ENCODE results near the gene CD79B. TPM values are rescaled to one million over a fixed set of nuclear protein-coding genes. Genes with fewer than 3 reads are reported as not detected.

Gene CD79B
- total and polyA plus RNA-seq, 9 of the 15 experiments (the other 6 are each of a cell fraction or from before 2014, with no cell fraction given): 0.15 to 0.62 (median 0.44) TPM; not detected in 2

- Histone ChIP-seq H3K4me3 (peak overlapping the region; percentile 23), H3K9me1 (ENCODE audit: control insufficient read depth, insufficient read depth, low read length) (peaks cover 2% of the 10 kb centered on the region), H3K79me2 (ENCODE audit: control insufficient read depth, insufficient read depth, low read length) (no peaks in the 10 kb centered on the region), H2AFZ (ENCODE audit: low read depth, low read length) (peak overlapping the region; percentile 86), H3K9me3 (replicated peaks; ENCODE audit: control insufficient read depth, insufficient read depth, low read depth, low read length) (no peaks in the 10 kb centered on the region), H3K27me3 (ENCODE audit: control insufficient read depth in 2 of 2, insufficient read depth in 2 of 2, low read length in 2 of 2) (peaks cover 0 to 7% of the 10 kb centered on the region in 2 experiments; a peak in 1 of 5 replicates), H3K4me1 (replicated peaks in 1 of 2; ENCODE audit: control insufficient read depth in 2 of 2, insufficient read depth in 2 of 2, low read length in 2 of 2) (peaks cover 15 to 26% of the 10 kb centered on the region in 2 experiments), H3K36me3 (ENCODE audit: control insufficient read depth, insufficient read depth, low read length) (no peaks in the 10 kb centered on the region), H3K27ac (ENCODE audit: extremely low read depth, low read depth, low read length) (peak overlapping the region; percentile 43; the same call in 2 of the 3 replicates), H3K4me2 (ENCODE audit: insufficient read depth, low read length) (peak overlapping the region; percentile 89), H3K9ac (ENCODE audit: insufficient read depth in 1 of 2, low read depth in 2 of 2, low read length in 2 of 2) (peak overlapping the region; percentile 55 to 68), H4K20me1 (replicated peaks; ENCODE audit: control insufficient read depth, insufficient read depth, low read length) (no peaks in the 10 kb centered on the region)
- WGBS (ENCODE audit: insufficient coverage, low coverage, missing lambda C conversion rate): 5% methylated on average over 24 of the region's 37 CpGs
- peak; percentile 95 to 98 (median 98) for DNase-seq (ENCODE audit: extremely low read depth in 1 of 4, low spot score in 3 of 4)
- no TSS peak for BruUV-seq (replicated peaks)
- in situ Hi-C loops (cut with MboI): no loop called here
- POLR2A ChIA-PET: interaction anchor here (0.8 to 1.2 kb wide), 4 partner anchors 10 to 36 kb away, joined by 3 to 4 read pairs (median 4); no protein-coding TSS in a partner anchor
- FAIRE-seq: peak; percentile 99
- peak; percentile 98 for ATAC-seq
- intact Hi-C loops (cut with micrococcal nuclease): no loop called here
- CTCF ChIA-PET (ENCODE audit: low intra/inter-chr PET ratio): interaction anchor here (0.7 kb wide), 1 partner anchor 27 kb away, joined by 3 read pairs; no protein-coding TSS in a partner anchor
- TF ChIP-seq MYNN (IDR thresholded peaks at IDR 0.05) (no peak), MYNN (CRISPR knock-in tag; IDR thresholded peaks at IDR 0.05) (no peak), GATA2 (CRISPR knock-in tag; IDR thresholded peaks at IDR 0.05) (no peak), HEY1 (CRISPR knock-in tag; IDR thresholded peaks at IDR 0.05; ENCODE audit: borderline replicate concordance) (no peak), SMARCB1 (IDR thresholded peaks at IDR 0.05; ENCODE audit: insufficient read length, low read depth) (no peak), ZBTB17 (CRISPR knock-in tag; IDR thresholded peaks at IDR 0.05) (no peak), U2AF1 (optimal IDR thresholded peaks at IDR 0.05; ENCODE audit: low read depth, low read length) (no peak), PTTG1 (tag; IDR thresholded peaks at IDR 0.05; ENCODE audit: low read depth) (no peak), RBFOX2 (IDR thresholded peaks at IDR 0.05; ENCODE audit: low read depth, low read length) (peak; percentile 50), ZNF431 (CRISPR knock-in tag; IDR thresholded peaks at IDR 0.05) (no peak), PHB2 (IDR thresholded peaks at IDR 0.05; ENCODE audit: low read depth) (no peak), CLOCK (CRISPR knock-in tag; IDR thresholded peaks at IDR 0.05; ENCODE audit: borderline replicate concordance) (no peak), ZNF174 (CRISPR knock-in tag; IDR thresholded peaks at IDR 0.05) (no peak), USF1 (CRISPR knock-in tag; IDR thresholded peaks at IDR 0.05) (0 out of 2 replicates have a peak, but pooled peaks have one; percentile 46), CREB3L1 (IDR thresholded peaks at IDR 0.05; ENCODE audit: borderline replicate concordance, low read depth) (no peak), BRD4 (IDR thresholded peaks at IDR 0.05) (no peak), MCM2 (IDR thresholded peaks at IDR 0.05; ENCODE audit: low read depth) (no peak)
These were observed 29.5 kb upstream of the CD79B start for GRCh38 chr17:63961355-63962212.
